ENCODE results near the gene CCDC187. TPM values are rescaled to one million over a fixed set of nuclear protein-coding genes. Genes with fewer than 3 reads are reported as not detected.
"Not testable (repeated sequence)": the region's sequence is repeated elsewhere in the genome, so short reads cannot be mapped to it uniquely, and the experiment has no call there.

Gene CCDC187
- total RNA-seq, 1 donor from 2014 or later = not detected

- no peak for DNase-seq
These were observed 22.9 kb upstream of the CCDC187 start for GRCh38 chr9:136326761-136327303.

GRCh38 chr9:136326061-136326760 lies 22.3 kb upstream of the CCDC187 start:
- peak; percentile 37 for DNase-seq

GRCh38 chr9:136325358-136325757 lies 21.5 kb upstream of the CCDC187 start:
- no peak for DNase-seq

- DNase-seq = no peak
These were observed 20.8 kb upstream of the CCDC187 start for GRCh38 chr9:136324501-136325300.

- DNase-seq = no peak
These were observed 19.5 kb upstream of the CCDC187 start for GRCh38 chr9:136323371-136323789.

GRCh38 chr9:136322756-136323330 lies 18.9 kb upstream of the CCDC187 start:
- no peak for DNase-seq

GRCh38 chr9:136321561-136321960 lies 17.7 kb upstream of the CCDC187 start:
- no peak for DNase-seq

GRCh38 chr9:136320972-136321371 lies 17.1 kb upstream of the CCDC187 start:
- not testable (repeated sequence) for DNase-seq

GRCh38 chr9:136319955-136320354 lies 16.1 kb upstream of the CCDC187 start:
- DNase-seq = not testable (repeated sequence)

- not testable (repeated sequence) for DNase-seq
These were observed 15.3 kb upstream of the CCDC187 start for GRCh38 chr9:136319244-136319643.

GRCh38 chr9:136318776-136319241 lies 14.9 kb upstream of the CCDC187 start:
- DNase-seq = no peak

GRCh38 chr9:136318111-136318775 lies 14.3 kb upstream of the CCDC187 start:
- no peak for DNase-seq

GRCh38 chr9:136317695-136318094 lies 13.8 kb upstream of the CCDC187 start:
- no peak for DNase-seq

GRCh38 chr9:136316896-136317676 lies 13.2 kb upstream of the CCDC187 start:
- no peak for DNase-seq

- no peak for DNase-seq
These were observed 12.4 kb upstream of the CCDC187 start for GRCh38 chr9:136316271-136316751.

- DNase-seq = no peak
These were observed 11.1 kb upstream of the CCDC187 start for GRCh38 chr9:136314944-136315343.

GRCh38 chr9:136314056-136314416 lies 10.1 kb upstream of the CCDC187 start:
- no peak for DNase-seq

- no peak for DNase-seq
These were observed 9.5 kb upstream of the CCDC187 start for GRCh38 chr9:136313111-136314055.

- peak; percentile 64 for DNase-seq
These were observed 8.5 kb upstream of the CCDC187 start for GRCh38 chr9:136312436-136312835.

GRCh38 chr9:136312009-136312375 lies 8.1 kb upstream of the CCDC187 start:
- no peak for DNase-seq

Measured in dermis blood vessel endothelial cell (primary cell).